IPS-20b (cell line): Measurements from ENCODE around the gene ARHGAP26.
"Not testable (repeated sequence)": the region's sequence is repeated elsewhere in the genome, so short reads cannot be mapped to it uniquely, and the experiment has no call there.

Source experiments
- H3K27ac ChIP-seq: one replicate; pipeline ENCODE4 v1.5.1; 2013; ENCODE audit warnings: low read length
- H3K27me3 ChIP-seq: 2 replicates; pipeline ENCODE4 v1.6.1; 2013; ENCODE audit warnings: mild to moderate bottlenecking, low read length, inconsistent platforms; ENCODE audit not compliant: insufficient read depth
- H3K36me3 ChIP-seq: 2 replicates; pipeline ENCODE4 v1.6.1; 2013; ENCODE audit warnings: low read depth, mild to moderate bottlenecking, inconsistent platforms, low read length, moderate library complexity; ENCODE audit not compliant: insufficient read depth
- H3K4me1 ChIP-seq: 2 replicates; pipeline ENCODE4 v1.6.1; 2013; ENCODE audit warnings: mild to moderate bottlenecking, control low read depth, inconsistent platforms, low read length, moderate library complexity; ENCODE audit not compliant: insufficient read depth
- H3K4me3 ChIP-seq: 2 replicates; pipeline ENCODE4 v1.5.1; 2013; ENCODE audit warnings: mild to moderate bottlenecking, low read length, inconsistent platforms
- H3K9ac ChIP-seq: 2 replicates; pipeline ENCODE4 v1.6.1; 2013; ENCODE audit warnings: low read depth, mild to moderate bottlenecking, inconsistent platforms, low read length, moderate library complexity
- H3K9me3 ChIP-seq: 2 replicates; pipeline ENCODE4 v1.6.1; 2013; ENCODE audit warnings: mild to moderate bottlenecking, low read depth, low read length, inconsistent platforms; ENCODE audit not compliant: insufficient read depth

ARHGAP26 gene

GRCh38 chr5:142958944-142959682 is 188.9 kb downstream of the ARHGAP26 start:
- H3K9ac ChIP-seq, result no peak overlapping the region

DNA sequence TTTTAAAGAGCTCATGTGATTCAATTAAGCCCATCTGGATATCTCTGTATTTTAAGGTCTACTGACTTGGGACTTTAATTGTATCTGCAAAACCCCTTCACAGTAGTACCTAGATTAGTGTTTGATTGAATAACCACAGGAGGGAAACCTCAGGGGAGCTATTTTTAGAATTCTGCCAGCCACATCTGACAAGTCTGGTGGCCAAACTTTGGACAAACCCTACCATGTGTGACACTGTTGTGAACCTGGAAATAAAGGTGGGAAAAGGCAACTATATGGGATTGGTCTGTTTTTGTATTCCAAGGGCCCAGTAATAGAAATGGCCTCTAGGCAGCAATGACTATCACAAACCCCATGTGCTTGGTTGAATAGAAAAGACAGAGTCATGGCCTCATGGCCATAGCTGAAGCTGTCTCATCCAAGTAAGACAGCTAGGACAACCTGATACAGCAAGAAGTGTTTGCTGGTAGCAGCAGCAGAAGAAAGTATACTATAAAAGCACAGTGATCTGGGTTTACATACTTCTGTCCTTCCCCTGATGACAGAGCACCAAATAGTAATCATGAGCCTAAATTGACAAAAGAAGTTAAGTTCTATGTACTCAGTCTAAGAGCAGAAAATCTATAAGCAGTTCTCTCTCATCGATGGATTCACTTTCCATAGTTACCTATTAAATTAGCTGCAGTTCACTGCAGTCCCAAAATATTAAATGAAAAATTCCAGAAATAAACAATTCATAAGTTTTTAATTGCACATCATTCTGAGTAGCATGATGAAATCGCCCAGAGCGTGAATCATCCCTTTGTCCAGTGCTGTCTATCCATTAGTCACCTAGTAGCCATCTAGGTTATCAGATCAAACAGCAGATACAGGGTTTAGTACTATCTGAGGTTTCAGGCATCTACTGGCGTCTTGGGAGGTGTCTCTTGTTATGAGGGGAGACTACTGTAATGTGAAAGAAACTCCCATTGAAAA is 189.8 kb downstream of the ARHGAP26 start:
- H3K9ac ChIP-seq, result no peak overlapping the region
- no peaks in the 10 kb centered on the region for H3K36me3 ChIP-seq
- no peak overlapping the region for H3K27ac ChIP-seq
- H3K4me1 ChIP-seq, result no peaks in the 10 kb centered on the region
- no peak overlapping the region for H3K4me3 ChIP-seq
- H3K27me3 ChIP-seq, result no peaks in the 10 kb centered on the region
- H3K9me3 ChIP-seq, result no peaks in the 10 kb centered on the region

More at GRCh38 chr5:142958944-142959682, 188.9 kb downstream of the ARHGAP26 start:
- Histone ChIP-seq H3K27me3 (no peaks in the 10 kb centered on the region), H3K36me3 (no peaks in the 10 kb centered on the region), H3K27ac (no peak overlapping the region), H3K9me3 (no peaks in the 10 kb centered on the region), H3K4me1 (no peaks in the 10 kb centered on the region), H3K4me3 (no peak overlapping the region)

DNA sequence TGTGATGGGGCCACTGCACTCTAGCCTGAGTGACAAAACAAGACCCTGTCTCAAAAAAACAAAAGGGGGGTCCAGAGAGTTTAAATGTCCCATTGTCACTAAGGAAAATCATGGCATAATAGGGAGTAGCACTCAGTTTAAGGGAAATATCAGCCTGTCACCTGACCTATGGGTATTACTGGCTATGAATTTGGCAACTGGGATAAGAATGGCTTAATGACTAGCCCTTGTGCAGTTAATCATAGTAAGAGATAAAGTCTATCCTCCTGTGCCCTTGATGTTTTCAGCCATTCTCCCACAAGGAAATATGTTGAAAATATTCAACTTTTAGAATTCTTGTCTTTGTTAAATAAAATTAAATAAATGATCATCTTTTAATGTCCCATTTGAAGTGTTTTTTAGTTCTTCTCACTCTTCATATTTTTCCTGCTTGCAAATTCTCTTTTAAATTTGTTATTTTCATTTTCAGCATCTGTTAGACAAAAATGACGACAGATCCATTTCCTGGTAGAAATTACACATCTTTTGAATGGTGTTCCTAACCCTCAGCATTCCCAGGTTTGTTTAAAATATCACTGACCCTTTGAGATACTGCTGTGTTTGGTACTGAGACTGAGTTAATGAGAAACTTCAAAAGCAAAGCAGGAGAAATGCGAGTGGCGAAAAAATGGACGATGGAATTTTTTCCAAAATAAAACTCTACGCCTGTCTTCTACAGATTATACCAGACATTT is 191.4 kb downstream of the ARHGAP26 start:
- no peaks in the 10 kb centered on the region for H3K4me1 ChIP-seq
- no peak overlapping the region for H3K9ac ChIP-seq
- H3K4me3 ChIP-seq, result no peak overlapping the region
- H3K36me3 ChIP-seq, result no peaks in the 10 kb centered on the region
- H3K27ac ChIP-seq, result no peak overlapping the region
- H3K27me3 ChIP-seq, result no peaks in the 10 kb centered on the region
- H3K9me3 ChIP-seq, result no peaks in the 10 kb centered on the region

- Histone ChIP-seq H3K9ac (no peak overlapping the region), H3K9me3 (no peaks in the 10 kb centered on the region), H3K27ac (no peak overlapping the region), H3K27me3 (no peaks in the 10 kb centered on the region), H3K4me1 (no peaks in the 10 kb centered on the region), H3K36me3 (no peaks in the 10 kb centered on the region), H3K4me3 (no peak overlapping the region)
These were observed 192.0 kb downstream of the ARHGAP26 start for GRCh38 chr5:142962174-142962533.

DNA sequence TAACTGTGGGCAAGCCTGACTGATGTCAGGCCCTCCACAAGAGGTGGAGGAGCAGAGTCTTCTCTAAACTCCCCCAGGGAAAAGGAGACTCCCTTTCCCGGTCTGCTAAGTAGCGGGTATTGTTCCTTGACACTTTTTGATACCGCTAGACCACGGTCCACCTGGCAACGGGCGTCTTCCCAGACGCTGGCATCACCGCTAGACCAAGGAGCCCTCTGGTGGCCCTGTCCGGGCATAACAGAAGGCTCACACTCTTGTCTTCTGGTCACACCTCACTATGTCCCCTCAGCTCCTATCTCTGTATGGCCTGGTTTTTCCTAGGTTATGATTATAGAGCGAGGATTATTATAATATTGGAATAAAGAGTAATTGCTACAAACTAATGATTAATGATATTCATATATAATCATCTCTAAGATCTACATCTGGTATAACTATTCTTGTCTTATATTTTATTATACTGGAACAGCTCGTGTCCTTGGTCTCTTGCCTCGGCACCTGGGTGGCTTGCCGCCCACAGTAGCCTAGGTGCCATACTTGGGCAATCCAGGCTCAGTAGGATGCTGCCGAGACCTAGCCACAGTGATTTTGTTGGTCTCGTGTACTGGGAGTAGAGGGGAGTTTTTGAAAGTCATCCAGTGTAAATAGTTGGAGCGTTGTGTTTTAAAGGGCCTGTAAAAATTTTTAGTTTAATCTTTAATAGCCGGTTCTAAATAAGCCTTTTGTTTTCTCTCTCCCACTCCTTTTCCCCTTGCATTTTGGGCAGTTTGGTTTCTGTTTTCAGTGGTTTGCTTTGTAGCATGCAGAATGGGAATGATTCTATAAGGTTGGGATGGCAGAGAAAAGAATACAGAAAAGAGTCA is 195.3 kb downstream of the ARHGAP26 start:
- not testable (repeated sequence) for H3K27ac ChIP-seq, H3K27me3 ChIP-seq, H3K9ac ChIP-seq, H3K4me1 ChIP-seq, H3K4me3 ChIP-seq, H3K9me3 ChIP-seq, H3K36me3 ChIP-seq

GRCh38 chr5:142966121-142966420 is 195.9 kb downstream of the ARHGAP26 start:
- H3K9ac ChIP-seq, result no peak overlapping the region
- no peak overlapping the region for H3K27ac ChIP-seq

DNA sequence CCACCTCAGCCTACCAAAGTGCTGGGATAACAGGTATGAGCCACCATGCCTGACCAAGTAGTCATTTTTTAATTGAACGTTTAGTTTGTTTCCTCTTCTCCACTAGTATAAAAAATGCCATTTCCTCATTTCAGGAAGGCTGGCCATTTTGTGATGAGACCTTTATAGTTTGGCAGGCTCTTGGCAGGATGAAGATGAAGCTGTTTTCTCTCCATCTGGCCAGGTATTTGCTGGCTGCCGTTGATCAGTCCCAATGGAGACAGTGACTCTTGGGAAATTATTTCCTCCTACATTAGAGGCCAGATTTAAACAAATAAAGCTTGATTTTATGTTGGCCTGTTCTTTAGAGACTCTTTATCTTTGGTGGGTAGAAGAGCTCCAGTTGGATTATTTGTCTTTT is 199.0 kb downstream of the ARHGAP26 start:
- Histone ChIP-seq H3K9me3 (no peaks in the 10 kb centered on the region), H3K4me3 (no peak overlapping the region), H3K27me3 (no peaks in the 10 kb centered on the region), H3K36me3 (no peaks in the 10 kb centered on the region), H3K27ac (no peak overlapping the region), H3K9ac (no peak overlapping the region), H3K4me1 (no peaks in the 10 kb centered on the region)

More at GRCh38 chr5:142966121-142966420, 195.9 kb downstream of the ARHGAP26 start:
- Histone ChIP-seq H3K36me3 (no peaks in the 10 kb centered on the region), H3K27me3 (no peaks in the 10 kb centered on the region), H3K9me3 (no peaks in the 10 kb centered on the region), H3K4me3 (no peak overlapping the region), H3K4me1 (no peaks in the 10 kb centered on the region)

DNA sequence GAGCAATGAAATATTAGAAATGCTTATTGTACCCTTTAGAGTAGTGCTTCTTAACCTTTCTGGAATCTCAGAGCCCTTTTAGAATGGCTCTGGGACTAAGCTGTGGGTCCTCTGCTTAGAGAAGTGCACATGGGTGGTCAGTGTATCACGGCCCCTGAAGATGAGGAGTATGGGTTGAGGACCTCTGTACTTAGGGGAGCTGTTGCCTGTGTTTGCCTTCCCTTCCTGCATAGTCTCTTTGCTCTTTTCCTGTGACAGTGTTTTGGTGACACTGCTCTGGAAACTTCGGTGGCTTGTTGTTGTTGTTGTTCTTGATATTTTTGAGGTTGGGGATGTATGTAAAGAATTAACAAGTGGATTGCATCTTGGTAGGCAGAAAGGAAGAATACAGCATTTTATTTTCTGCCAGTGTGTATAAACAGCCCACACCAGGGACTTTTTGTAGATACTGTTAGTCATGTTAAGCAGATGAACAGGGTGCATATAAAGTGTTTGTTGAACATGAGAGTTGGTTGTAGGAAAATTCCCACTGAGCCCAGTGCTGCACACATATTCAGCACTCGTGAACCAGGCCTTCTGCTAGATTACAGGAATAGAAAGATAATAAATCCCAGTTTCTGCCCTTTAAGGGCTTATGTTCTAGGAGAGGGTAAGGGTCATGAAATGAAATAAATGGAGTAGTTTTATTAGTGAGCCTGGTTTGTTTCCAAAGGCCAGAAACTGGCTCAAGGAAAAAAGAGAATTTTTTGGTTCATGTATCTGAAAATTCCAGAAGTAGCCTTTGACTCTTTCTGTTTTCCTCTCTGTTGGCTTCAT is 199.7 kb downstream of the ARHGAP26 start:
- Histone ChIP-seq H3K36me3 (no peaks in the 10 kb centered on the region), H3K9me3 (no peaks in the 10 kb centered on the region), H3K4me1 (no peaks in the 10 kb centered on the region), H3K27me3 (no peaks in the 10 kb centered on the region), H3K9ac (no peak overlapping the region), H3K4me3 (no peak overlapping the region), H3K27ac (no peak overlapping the region)

DNA sequence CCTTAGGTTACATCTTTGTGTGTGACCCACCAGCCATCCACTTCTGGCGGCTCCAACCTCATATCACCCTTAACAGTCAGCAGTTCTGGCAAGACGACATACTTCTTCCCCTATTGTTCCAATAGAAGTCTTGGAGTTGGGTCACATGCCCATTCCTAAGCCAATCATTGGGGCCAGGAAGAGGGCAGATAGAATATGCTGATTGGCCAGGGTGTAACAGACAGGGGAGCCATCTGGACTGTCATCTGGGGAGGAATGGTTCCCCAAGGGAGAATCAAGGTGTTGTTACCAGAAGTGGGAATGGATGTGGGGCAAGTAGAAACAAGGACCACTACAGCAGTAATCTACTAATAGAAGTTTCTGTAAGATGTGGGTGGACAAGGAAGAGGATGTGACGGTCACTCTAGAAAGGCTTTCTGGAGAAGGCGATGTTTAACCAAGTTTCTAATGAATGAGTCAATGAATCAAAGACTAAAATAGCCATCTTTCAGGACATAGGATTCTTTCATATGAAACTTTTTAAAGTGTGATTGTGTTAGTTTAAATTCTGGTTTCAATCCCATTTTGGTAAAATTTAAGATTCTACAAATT is 200.4 kb downstream of the ARHGAP26 start:
- Histone ChIP-seq H3K9me3 (no peaks in the 10 kb centered on the region), H3K27ac (no peak overlapping the region), H3K4me3 (no peak overlapping the region), H3K27me3 (no peaks in the 10 kb centered on the region), H3K36me3 (no peaks in the 10 kb centered on the region), H3K4me1 (no peaks in the 10 kb centered on the region), H3K9ac (no peak overlapping the region)

GRCh38 chr5:142971303-142972013 is 201.3 kb downstream of the ARHGAP26 start:
- Histone ChIP-seq H3K9ac (no peak overlapping the region), H3K9me3 (no peaks in the 10 kb centered on the region), H3K27ac (no peak overlapping the region), H3K4me1 (no peaks in the 10 kb centered on the region), H3K27me3 (no peaks in the 10 kb centered on the region), H3K4me3 (no peak overlapping the region), H3K36me3 (no peaks in the 10 kb centered on the region)
